ENCODE data around the gene CASKIN1.

GRCh38 chr16:2179107-2179501 is 17.3 kb downstream of the CASKIN1 start:
- TF ChIP-seq EZH2phosphoT487 (IDR thresholded peaks at IDR 0.05; ENCODE audit: unreplicated experiment), result no peak
- TF ChIP-seq, protein P1, sequence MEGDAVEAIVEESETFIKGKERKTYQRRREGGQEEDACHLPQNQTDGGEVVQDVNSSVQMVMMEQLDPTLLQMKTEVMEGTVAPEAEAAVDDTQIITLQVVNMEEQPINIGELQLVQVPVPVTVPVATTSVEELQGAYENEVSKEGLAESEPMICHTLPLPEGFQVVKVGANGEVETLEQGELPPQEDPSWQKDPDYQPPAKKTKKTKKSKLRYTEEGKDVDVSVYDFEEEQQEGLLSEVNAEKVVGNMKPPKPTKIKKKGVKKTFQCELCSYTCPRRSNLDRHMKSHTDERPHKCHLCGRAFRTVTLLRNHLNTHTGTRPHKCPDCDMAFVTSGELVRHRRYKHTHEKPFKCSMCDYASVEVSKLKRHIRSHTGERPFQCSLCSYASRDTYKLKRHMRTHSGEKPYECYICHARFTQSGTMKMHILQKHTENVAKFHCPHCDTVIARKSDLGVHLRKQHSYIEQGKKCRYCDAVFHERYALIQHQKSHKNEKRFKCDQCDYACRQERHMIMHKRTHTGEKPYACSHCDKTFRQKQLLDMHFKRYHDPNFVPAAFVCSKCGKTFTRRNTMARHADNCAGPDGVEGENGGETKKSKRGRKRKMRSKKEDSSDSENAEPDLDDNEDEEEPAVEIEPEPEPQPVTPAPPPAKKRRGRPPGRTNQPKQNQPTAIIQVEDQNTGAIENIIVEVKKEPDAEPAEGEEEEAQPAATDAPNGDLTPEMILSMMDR (conservative IDR thresholded peaks at IDR 0.05; ENCODE audit: low read depth in 2 of 2), result no peak

All from GM23338 (cell line).